Tibial artery (tissue), 4 donors: Measurements from ENCODE around the gene SSBP2.
"Not testable (repeated sequence)": the region's sequence is repeated elsewhere in the genome, so short reads cannot be mapped to it uniquely, and the experiment has no call there.

Source experiments
- DNase-seq, 2 donors: peaks; one replicate each; pipeline ENCODE4 v3.0.0-alpha.2; 2019
- H3K27ac ChIP-seq, 2 donors: fragments of 200-600 bp; sonication (generic) in 1 of 2; 1 replicate in 1 of 2; 2 replicates in 1 of 2; pipeline ENCODE4 v1.5.1; 2018 to 2019; ENCODE audit warnings: mild to moderate bottlenecking in 1 of 2
- H3K27me3 ChIP-seq, 2 donors: fragments of 200-600 bp; sonication (generic) in 1 of 2; one replicate each; pipeline versions ENCODE4 v1.5.1 to v1.6.0; 2016 to 2019
- H3K36me3 ChIP-seq, 3 donors: fragments of 200-600 bp; sonication (generic) in 2 of 3; one replicate each; pipeline ENCODE4 v1.5.1; 2016 to 2019; ENCODE audit warnings: mild to moderate bottlenecking in 2 of 3
- H3K4me1 ChIP-seq, 4 donors: fragments of 200-600 bp; sonication (generic) in 2 of 4; 1 replicate in 3 of 4; 2 replicates in 1 of 4; pipeline ENCODE4 v1.5.1; 2016 to 2019
- H3K4me3 ChIP-seq, 2 donors: fragments of 200-600 bp; sonication (generic) in 1 of 2; 1 replicate in 1 of 2; 2 replicates in 1 of 2; pipeline ENCODE4 v1.5.1; 2018 to 2019; ENCODE audit warnings: mild to moderate bottlenecking in 2 of 2
- H3K9me3 ChIP-seq, 3 donors: fragments of 200-600 bp; sonication (generic) in 1 of 3; one replicate each; pipeline ENCODE4 v1.5.1; 2016 to 2019
- CTCF ChIP-seq, 2 experiments: fragments of 200-600 bp in 1 of 2; fragments of 450-650 bp in 1 of 2; IDR thresholded peaks; one replicate each; pipeline ENCODE4 v1.5.1; 2017 to 2019; ENCODE audit warnings: antibody characterized with exemption in 2 of 2, mild to moderate bottlenecking in 1 of 2, moderate library complexity in 1 of 2
- intact Hi-C: fragments of 100-400 bp; cut with DNase I; formaldehyde crosslinking; loops from one replicate; pipeline ENCODE4 v1.15.0; 2023; ENCODE audit warnings: low total_unique reads

Gene SSBP2

DNA sequence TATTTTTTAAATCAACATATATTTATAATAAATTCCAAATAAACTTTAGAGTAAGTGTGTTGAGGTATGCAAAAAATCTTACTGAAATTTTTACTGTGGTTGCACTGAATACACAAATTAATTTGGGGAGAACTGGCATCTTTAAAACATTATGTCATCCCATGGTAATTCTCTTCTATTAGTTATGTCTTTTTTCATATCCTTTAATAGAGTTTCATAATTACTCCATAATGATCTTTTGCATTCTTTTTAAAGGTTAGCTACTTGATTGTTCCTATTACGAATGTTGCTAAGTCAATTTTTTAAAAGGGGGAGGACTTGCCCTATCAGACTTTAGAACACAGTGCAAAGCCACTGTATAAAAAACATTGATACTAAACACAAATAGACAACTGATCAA, 26.8 kb downstream of the SSBP2 start:
- intact Hi-C loops: no loop called here
- Histone ChIP-seq H3K4me1 (peaks cover 0 to 89% (median 25%) of the 10 kb centered on the region in 4 donors), H3K27me3 (no peaks in the 10 kb centered on the region), H3K36me3 (no peaks in the 10 kb centered on the region), H3K9me3 (no peaks in the 10 kb centered on the region), H3K4me3 (no peak overlapping the region), H3K27ac (no peak overlapping the region)
- DNase-seq: no peak
- TF ChIP-seq CTCF (IDR thresholded peaks at IDR 0.05): no peak

DNA sequence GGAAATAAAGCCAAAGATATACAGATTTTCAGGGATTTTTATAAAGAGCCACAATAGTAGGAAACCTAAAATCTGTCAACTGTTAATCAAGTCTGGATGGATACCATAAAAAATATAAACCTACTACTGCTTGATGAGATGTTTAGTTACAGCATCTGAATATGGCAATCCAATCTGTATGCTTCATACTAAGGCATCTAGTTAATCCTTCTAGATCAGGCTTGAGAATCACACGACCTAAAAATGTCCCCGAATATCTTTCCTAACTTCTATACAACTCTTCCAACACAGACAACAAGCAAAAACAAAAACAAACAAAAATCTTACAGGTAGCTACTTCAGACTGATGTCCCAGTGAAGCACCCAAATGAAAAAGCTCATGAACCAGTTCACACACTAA, 29.8 kb downstream of the SSBP2 start:
- intact Hi-C loops: no loop called here
- Histone ChIP-seq H3K27ac (no peak overlapping the region), H3K27me3 (no peaks in the 10 kb centered on the region), H3K4me1 (peaks cover 0 to 98% (median 25%) of the 10 kb centered on the region in 4 donors), H3K4me3 (no peak overlapping the region), H3K9me3 (no peaks in the 10 kb centered on the region), H3K36me3 (no peaks in the 10 kb centered on the region)
- TF ChIP-seq CTCF (IDR thresholded peaks at IDR 0.05): no peak
- DNase-seq: no peak

DNA sequence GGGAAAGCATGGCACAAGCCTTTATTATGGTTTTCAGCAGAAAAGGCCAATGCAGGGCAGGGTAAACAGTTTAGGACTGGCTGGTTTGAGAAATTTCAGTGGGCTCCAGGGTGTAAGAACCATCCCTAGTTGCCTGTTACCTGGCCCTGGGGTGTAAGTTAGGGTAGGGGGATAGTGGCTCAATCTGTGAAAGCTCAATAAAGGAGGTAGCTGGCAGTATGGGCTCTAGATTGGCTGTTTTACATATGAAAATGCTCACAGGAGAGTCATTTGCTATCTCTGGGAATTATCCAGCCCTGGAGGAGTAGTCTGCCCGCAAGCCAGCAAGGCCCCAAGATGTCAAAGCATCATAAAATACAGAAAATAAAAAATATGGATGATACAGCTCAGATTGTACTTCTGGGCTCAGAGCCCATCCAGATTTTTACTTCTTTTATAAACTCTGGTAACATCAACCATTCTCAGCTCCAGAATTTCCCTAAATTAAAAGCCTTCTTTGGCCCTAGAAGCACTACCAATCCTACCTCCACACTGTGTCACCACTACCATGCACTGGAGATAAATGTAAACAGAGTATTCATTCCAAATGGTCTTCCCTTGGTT, 31.1 kb downstream of the SSBP2 start:
- Histone ChIP-seq H3K4me3 (no peak overlapping the region), H3K36me3 (no peaks in the 10 kb centered on the region), H3K9me3 (no peaks in the 10 kb centered on the region), H3K27me3 (no peaks in the 10 kb centered on the region), H3K27ac (no peak overlapping the region), H3K4me1 (peaks cover 0 to 91% (median 25%) of the 10 kb centered on the region in 4 donors)
- intact Hi-C loops: no loop called here
- DNase-seq: no peak
- TF ChIP-seq CTCF (IDR thresholded peaks at IDR 0.05): no peak

GRCh38 chr5:81718300-81718699, 32.6 kb downstream of the SSBP2 start:
- Histone ChIP-seq H3K36me3 (no peaks in the 10 kb centered on the region), H3K27me3 (no peaks in the 10 kb centered on the region), H3K9me3 (no peaks in the 10 kb centered on the region), H3K4me3 (no peak overlapping the region), H3K27ac (no peak overlapping the region), H3K4me1 (peaks cover 0 to 76% (median 25%) of the 10 kb centered on the region in 4 donors)
- DNase-seq: no peak
- intact Hi-C loops: no loop called here
- TF ChIP-seq CTCF (IDR thresholded peaks at IDR 0.05): no peak

GRCh38 chr5:81717860-81718259, 33.0 kb downstream of the SSBP2 start:
- TF ChIP-seq CTCF (IDR thresholded peaks at IDR 0.05): no peak
- Histone ChIP-seq H3K4me1 (peaks cover 0 to 72% (median 25%) of the 10 kb centered on the region in 4 donors), H3K27me3 (no peaks in the 10 kb centered on the region), H3K9me3 (no peaks in the 10 kb centered on the region), H3K27ac (no peak overlapping the region), H3K36me3 (no peaks in the 10 kb centered on the region), H3K4me3 (no peak overlapping the region)
- DNase-seq: no peak
- intact Hi-C loops: no loop called here

- H3K27me3 ChIP-seq: no peaks in the 10 kb centered on the region
- no peak for TF ChIP-seq CTCF (IDR thresholded peaks at IDR 0.05)
- H3K36me3 ChIP-seq: no peaks in the 10 kb centered on the region
- DNase-seq: no peak
- H3K27ac ChIP-seq: no peak overlapping the region
- H3K9me3 ChIP-seq: no peaks in the 10 kb centered on the region
- no peak overlapping the region for H3K4me3 ChIP-seq
- H3K4me1 ChIP-seq: peaks cover 0 to 65% (median 22%) of the 10 kb centered on the region in 4 donors
- intact Hi-C loops: no loop called here
Measured at GRCh38 chr5:81717226-81717625, 33.7 kb downstream of the SSBP2 start.

- H3K27ac ChIP-seq, H3K36me3 ChIP-seq, intact Hi-C loops, H3K4me3 ChIP-seq, H3K27me3 ChIP-seq, DNase-seq, H3K9me3 ChIP-seq: not testable (repeated sequence)
- peaks cover 0 to 59% (median 9%) of the 10 kb centered on the region in 4 donors for H3K4me1 ChIP-seq
Measured at GRCh38 chr5:81714076-81714475, 36.8 kb downstream of the SSBP2 start.
